Measurements from ENCODE around the gene EGFR. TPM values are rescaled to one million over a fixed set of nuclear protein-coding genes. Genes with fewer than 3 reads are reported as not detected.

Gene EGFR
- polyA plus RNA-seq, 1 of the 3 experiments (the other 2 are of a cell fraction), result 37.6 TPM

GRCh38 chr7:55149001-55149400, 130.2 kb downstream of the EGFR start:
- H3K4me3 ChIP-seq (ENCODE audit: low read depth in 2 of 2, low read length in 1 of 2), result no peak overlapping the region
- TF ChIP-seq FOXM1 (IDR thresholded peaks at IDR 0.05; ENCODE audit: low read depth) (no peak), REST (IDR thresholded peaks at IDR 0.05; ENCODE audit: low read depth, low read length) (no peak), RAD21 (IDR thresholded peaks at IDR 0.05; ENCODE audit: low read length) (no peak), IRF3 (IDR thresholded peaks at IDR 0.05; ENCODE audit: low read depth, low read length) (no peak), MEF2A (IDR thresholded peaks at IDR 0.05; ENCODE audit: borderline replicate concordance, low read depth) (no peak), RXRA (IDR thresholded peaks at IDR 0.05; ENCODE audit: borderline replicate concordance, low read depth) (no peak), FOXJ3 (CRISPR knock-in tag; IDR thresholded peaks at IDR 0.05) (no peak), TEAD4 (IDR thresholded peaks at IDR 0.05; ENCODE audit: borderline replicate concordance, insufficient read depth) (no peak), RFX5 (IDR thresholded peaks at IDR 0.05; ENCODE audit: low read length) (no peak), ELF1 (IDR thresholded peaks at IDR 0.05) (no peak), GABPA (IDR thresholded peaks at IDR 0.05; ENCODE audit: low read depth) (no peak), FOSL2 (IDR thresholded peaks at IDR 0.05; ENCODE audit: borderline replicate concordance, low read depth) (no peak), EZH2phosphoT487 (IDR thresholded peaks at IDR 0.05; ENCODE audit: borderline replicate concordance, low read depth) (no peak), TAF1 (IDR thresholded peaks at IDR 0.05; ENCODE audit: borderline replicate concordance, low read depth, low read length) (no peak), MAX (IDR thresholded peaks at IDR 0.05; ENCODE audit: low read depth) (no peak), PBX3 (IDR thresholded peaks at IDR 0.05) (no peak), JUND (IDR thresholded peaks at IDR 0.05) (no peak), EP300 (IDR thresholded peaks at IDR 0.05; ENCODE audit: borderline replicate concordance in 1 of 2, low read depth in 1 of 2, low read length in 1 of 2) (no peak), CTCF (IDR thresholded peaks at IDR 0.05) (no peak), CHD2 (IDR thresholded peaks at IDR 0.05; ENCODE audit: low read length, partially characterized antibody) (no peak)
- H3K36me3 ChIP-seq (replicated peaks in 1 of 2; ENCODE audit: control insufficient read depth in 1 of 2, insufficient read depth in 2 of 2, low read length in 1 of 2), result peaks cover 71 to 85% of the 10 kb centered on the region in 2 experiments
- no peak overlapping the region for H2AFZ ChIP-seq (ENCODE audit: low read depth)
- no peaks in the 10 kb centered on the region for H3K27me3 ChIP-seq (ENCODE audit: insufficient read depth)
- peaks cover 0 to 11% of the 10 kb centered on the region in 2 experiments; a peak in 1 of 4 replicates for H3K4me1 ChIP-seq (ENCODE audit: control insufficient read depth in 1 of 2, insufficient read depth in 2 of 2, low read depth in 1 of 2, low read length in 1 of 2)
- peaks cover 8% of the 10 kb centered on the region for H3F3A ChIP-seq (replicated peaks; ENCODE audit: insufficient read depth)
- H3K4me2 ChIP-seq, result no peak overlapping the region
- no peaks in the 10 kb centered on the region for H3K9me2 ChIP-seq
- no peak overlapping the region for H3K9ac ChIP-seq
- H3K79me2 ChIP-seq (ENCODE audit: insufficient read depth), result peaks cover 8% of the 10 kb centered on the region; the same call in 1 of the 2 replicates
- CTCF ChIA-PET, result interaction anchor here (0.6 to 17.9 kb wide), 3 partner anchors 18 to 105 kb away, joined by 3 to 211 read pairs (median 4); no protein-coding TSS in a partner anchor
- POLR2A ChIA-PET, result no interaction called here
- 97% methylated on average over 1 of the region's 1 CpG for WGBS (ENCODE audit: low lambda C conversion rate)
- DNase-seq, result no peak
- no peaks in the 10 kb centered on the region for H4K20me1 ChIP-seq (ENCODE audit: insufficient read depth)
- H3K9me3 ChIP-seq, result no peaks in the 10 kb centered on the region
- no peak overlapping the region for H3K27ac ChIP-seq (ENCODE audit: low read depth in 2 of 2, low read length in 1 of 2)

Measured in SK-N-SH (cell line).